ENCODE data around the gene RPL41.

RPL41 gene

DNA sequence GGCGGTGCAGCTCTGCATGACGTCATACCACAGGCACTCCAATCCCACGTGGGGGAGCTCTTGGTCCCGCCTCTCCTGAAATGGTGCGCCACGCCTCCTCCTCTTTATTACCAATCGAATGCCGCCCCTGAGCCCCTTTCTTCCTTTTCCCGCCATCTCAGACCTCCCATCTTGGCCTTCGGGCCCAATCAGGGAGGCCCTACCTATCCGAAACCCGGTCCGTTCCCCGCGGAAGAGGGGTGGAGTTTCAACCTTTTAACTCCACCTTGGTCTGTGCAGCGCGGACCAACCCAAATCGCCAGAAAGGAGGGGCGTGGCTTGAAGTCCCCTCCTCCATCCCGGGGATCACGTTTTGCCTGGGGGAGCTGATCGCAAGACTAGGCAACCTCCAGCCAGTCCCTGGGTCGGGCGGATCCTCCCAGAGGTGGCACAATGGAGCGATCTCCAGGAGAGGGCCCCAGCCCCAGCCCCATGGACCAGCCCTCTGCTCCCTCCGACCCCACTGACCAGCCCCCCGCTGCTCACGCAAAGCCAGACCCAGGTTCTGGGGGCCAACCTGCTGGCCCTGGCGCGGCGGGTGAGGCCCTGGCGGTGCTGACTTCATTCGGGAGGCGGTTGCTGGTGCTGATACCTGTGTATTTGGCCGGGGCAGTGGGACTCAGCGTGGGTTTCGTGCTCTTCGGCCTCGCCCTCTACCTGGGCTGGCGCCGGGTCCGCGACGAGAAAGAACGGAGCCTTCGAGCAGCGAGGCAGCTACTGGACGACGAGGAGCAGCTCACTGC is 11.6 kb downstream of the RPL41 start, which contains the start of gene ESYT1:
TSS of gene ESYT1 (plus strand) at position 380 of the 782 bp plus-strand sequence. CDS start at position 433, 53 bp downstream.
- peak; percentile 100 for DNase-seq (ENCODE audit: low spot score)

DNA sequence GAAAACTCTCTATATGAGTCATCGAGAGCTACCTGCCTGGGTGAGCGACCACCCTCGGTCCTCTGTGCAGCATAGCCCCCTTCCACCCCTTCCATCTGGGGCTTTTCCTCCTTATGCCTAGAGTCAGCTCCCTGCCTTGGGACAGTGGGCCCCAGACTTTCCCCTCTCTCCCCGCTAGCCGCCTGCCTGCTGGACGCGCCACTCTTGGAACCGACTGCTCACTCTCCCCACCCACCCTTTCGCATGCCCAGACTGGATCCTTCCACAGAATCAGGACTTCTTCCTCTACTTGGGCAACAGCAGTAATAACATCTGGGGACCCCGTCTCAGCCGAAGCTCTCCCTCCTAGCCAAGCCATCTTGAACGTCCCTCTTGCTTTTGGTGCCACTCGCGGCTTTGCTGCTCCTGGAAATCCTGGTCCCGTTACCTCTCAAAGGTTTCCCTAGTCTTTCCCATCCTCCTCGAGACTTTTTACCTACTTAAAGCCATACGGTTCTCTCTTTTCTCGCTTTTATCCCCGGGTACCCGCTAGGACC is 12.3 kb downstream of the RPL41 start:
- peak; percentile 36 for DNase-seq (ENCODE audit: low spot score)

DNA sequence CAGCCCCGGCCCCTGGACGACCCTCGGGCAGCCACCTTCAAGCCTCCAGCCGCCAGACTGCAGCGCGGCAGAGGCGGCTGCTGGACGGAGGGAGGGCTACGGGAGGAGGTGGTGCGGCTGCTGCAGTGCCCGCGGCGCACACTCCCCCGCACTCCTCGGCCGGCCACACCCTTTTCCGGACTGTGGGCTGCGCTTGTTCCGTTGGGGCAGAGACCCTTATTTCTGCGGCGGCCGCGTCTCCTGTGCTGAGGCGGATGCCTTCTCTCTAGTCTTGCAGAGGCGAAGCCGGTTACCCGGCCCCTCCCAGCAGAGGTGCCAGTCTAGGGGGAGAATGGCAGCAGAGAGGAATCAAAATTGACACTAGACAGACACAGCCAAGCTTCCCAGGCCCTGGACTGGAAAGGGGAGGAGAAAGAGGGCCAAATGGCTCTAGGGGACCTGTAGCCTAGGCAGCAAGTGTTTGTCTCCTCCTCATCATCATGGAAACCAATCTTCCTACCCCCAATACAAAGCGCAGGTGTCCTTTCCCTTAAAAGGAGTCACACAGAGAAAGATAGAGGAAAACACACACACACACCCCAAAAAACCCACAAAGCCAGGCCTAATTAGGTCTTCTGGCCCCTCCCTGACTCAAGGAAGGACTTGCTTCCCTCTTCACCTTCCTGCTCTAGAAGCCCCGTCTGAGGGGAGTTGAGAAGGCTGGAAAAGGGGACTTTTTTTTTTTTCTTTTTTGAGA is 12.9 kb downstream of the RPL41 start:
- DNase-seq (ENCODE audit: low spot score) = peak; percentile 81

DNA sequence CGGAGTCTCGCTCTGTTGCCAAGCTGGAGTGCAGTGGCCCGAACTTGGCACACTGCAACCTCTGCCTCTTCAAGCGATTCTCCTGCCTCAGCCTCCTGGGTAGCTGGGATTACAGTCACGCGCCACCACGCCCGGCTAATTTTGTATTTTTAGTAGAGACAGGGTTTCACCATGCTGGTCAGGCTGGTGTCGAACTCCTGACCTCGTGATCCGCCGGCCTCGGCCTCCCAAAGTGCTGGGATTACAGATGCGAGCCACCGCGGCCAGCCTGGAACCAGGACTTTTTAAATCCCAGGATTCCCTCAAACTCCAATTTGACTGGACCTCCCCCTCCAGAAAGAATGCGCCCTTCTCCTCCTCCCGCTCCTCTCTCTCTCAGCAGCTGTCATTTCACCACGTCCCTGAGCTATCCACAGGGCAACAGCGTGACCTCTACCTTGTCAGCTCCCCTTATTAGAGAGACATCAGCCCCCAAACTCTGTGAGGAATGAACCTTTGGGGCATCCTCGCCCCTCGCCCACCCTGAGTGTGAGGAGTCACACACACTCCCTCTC is 13.6 kb downstream of the RPL41 start:
- no peak for DNase-seq (ENCODE audit: low spot score)

DNA sequence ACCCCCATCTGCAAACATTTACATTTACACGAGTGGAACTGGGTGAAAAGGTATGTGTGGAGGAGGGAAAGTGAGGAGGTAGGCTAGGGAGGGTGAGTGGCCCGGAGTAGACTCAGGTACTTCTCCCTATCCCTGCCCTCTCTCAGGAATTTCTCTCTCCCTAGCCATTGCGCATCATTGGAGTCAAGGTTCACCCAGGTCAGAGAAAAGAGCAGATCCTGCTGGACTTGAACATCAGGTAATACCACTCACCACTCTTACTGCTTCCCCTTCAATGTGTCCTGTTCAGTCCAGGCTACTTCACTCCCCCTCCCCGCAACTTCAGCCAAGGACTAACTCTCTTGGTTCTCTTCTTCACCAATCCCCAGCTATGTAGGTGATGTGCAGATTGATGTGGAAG is 14.4 kb downstream of the RPL41 start:
- no peak for DNase-seq (ENCODE audit: low spot score)

DNA sequence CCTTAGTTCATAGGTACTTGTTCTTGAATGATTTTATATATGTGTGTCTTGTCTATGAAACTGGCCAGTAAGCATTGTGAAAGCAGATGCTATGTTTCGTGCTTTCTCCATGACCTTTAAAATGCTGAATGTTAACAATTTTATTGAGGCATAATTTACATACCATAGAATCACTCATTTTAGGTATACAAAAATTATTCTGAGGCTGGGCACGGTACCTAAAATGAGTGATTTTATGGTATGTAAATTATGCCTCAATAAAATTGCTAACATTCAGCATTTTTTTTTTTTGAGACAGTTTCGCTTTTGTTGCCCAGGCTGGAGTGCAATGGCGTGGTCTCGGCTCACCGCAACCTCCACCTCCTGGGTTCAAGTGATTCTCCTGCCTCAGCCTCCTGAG is 18.5 kb downstream of the RPL41 start:
- no peak for DNase-seq (ENCODE audit: low spot score)

DNA sequence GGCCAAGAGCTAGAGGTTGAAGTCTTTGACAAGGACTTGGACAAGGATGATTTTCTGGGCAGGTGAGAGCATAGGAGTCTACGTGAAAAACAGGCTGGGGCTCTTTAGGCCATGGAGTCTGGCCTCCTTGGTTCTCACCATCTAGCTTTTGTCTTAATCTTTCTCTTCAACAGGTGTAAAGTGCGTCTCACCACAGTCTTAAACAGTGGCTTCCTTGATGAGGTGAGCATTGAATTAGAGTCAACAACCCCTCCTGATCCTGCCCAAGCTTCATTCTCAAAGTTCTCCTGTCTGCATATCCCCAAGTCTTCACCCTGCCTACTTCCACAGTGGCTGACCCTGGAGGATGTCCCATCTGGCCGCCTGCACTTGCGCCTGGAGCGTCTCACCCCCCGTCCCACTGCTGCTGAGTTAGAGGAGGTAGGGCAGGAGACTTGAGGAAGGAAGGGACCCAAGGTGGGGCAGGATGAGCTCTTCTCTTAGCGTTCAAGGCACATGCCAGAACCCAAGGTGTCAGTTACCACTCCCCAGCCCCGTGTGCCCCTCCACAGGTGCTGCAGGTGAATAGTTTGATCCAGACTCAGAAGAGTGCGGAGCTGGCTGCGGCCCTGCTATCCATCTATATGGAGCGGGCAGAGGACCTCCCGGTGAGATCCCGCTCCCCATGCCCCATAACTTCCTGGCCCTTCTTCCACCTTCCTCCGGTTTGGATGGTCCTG is 21.6 kb downstream of the RPL41 start:
- no peak for DNase-seq (ENCODE audit: low spot score)

DNA sequence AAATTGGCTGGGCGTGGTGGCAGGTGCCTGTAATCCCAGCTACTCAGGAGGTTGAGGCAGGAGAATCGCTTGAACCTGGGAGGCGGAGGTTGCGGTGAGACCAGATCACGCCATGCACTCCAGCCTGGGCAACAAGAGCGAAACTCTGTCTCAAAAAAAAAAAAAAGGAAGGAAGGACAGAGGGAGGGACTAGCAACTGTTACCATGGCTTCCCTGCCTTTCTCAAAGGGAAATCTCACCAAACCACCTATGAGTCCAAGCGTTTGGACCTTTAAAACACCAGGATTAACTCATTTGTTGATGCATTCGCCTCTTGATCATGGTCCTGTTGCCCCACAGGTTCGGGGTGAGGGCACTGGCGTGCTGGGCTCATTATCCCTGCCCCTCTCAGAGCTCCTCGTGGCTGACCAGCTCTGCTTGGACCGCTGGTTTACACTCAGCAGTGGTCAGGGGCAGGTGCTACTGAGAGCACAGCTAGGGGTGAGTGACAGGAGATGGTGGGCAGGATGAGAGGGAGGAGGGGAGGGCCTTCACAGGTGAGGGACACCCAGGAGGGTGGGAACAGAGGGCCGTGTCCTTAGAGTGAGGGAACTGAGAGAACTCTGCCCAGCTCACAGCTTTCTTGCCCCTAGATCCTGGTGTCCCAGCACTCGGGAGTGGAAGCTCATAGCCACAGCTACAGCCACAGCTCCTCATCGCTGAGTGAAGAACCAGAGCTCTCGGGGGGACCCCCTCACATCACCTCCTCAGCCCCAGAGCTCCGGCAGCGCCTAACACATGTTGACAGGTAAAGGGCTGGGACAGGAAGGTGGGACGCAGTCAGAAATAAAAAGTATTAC is 25.7 kb downstream of the RPL41 start:
- no peak for DNase-seq (ENCODE audit: low spot score)

DNA sequence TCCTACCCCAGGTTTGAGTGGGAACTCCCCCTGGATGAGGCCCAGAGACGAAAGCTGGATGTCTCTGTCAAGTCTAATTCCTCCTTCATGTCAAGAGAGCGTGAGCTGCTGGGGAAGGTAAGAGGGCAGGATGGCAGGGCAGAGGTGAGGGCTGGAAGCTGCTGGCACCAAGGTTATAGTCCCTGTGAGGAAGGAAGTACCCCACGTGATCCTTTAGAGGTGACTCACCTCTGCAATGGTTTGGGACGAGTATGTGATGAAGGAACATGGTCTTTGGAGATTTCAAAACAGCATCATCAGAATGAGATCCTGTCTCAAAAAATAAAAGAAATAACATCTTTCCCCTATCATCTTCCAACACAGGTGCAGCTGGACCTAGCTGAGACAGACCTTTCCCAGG is 26.8 kb downstream of the RPL41 start:
- DNase-seq (ENCODE audit: low spot score) = no peak

DNA sequence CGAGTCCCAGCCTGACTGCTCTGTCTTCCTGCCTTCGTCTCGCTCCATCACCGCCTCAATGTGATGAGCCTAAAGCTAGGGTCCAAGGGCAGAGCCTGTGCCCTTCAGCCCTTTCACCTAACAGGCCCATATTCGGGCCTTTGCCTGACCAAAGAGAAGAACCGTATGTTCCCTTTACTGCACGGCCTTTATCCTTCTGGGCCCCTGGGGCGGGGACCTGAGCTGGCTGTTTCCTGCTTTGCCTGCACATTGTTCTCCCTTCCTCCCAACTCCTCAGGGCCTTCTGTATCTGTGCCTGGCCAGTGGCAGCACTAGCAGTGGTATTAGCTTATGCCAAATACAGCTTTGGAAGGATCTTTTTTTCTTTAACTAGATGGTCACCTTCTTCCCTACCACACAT is 27.4 kb downstream of the RPL41 start:
- DNase-seq (ENCODE audit: low spot score) = no peak

DNA sequence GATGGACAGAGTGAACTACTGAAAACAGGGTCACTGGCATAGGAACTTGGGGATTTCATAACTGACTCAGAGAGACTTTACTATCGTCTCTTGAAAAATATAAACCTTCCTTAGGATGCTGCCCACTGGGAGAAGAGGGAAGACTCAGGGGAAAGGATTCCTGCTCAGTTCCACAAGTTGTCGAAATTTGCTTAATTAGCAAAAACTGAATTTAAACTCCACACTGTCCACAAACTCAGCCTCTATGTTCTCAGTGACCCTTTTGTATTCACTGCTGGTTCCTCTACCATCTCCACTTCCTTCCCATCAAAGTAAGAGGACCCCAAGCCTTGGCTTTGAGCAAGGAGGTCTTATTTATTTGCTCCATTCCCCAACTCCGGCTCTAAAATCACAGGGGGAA is 28.8 kb downstream of the RPL41 start:
- DNase-seq (ENCODE audit: low spot score) = no peak

DNA sequence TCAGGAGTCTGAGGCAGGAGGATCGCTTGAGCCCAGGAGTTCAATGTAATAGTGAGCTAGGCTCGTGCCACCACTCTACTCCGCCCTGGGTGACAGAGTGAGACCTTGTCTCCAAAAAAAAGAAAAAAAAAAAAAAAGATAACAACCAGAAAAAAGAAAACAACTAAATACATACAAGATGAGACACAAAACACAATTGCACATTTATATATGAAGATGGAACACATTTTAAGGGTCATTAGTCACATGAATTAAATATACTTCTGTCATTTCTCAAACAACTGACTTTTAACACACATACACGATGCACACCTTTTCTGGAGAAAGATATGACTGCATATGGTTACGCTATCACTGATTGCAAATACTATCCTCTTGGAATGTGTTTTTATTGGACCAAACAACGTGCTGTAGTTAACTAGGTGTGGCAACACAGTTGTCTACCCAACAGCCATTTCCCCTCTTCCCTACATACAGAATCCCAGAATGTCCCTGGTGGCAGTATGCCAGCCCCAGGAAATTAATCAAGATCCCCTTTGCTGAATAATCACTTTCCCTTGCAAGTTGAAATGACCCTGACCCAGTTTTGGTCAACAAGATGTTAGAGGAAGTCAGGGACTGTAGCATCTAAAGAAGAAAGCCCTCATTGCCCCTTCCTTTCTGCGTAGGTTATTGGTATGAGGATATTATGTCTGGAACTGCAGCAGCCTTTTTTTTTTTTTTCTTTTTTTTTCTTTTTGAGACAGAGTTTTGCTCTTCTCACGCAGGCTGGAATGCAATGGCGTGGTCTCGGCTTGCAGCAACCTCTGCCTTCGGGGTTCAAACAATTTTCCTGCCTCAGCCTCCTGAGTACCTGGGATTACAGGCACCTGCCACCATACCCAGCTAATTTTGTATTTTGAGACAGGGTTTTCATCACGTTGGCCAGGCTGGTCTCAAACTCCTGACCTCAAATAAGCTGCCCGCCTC is 30.3 kb downstream of the RPL41 start:
- DNase-seq (ENCODE audit: low spot score) = no peak

DNA sequence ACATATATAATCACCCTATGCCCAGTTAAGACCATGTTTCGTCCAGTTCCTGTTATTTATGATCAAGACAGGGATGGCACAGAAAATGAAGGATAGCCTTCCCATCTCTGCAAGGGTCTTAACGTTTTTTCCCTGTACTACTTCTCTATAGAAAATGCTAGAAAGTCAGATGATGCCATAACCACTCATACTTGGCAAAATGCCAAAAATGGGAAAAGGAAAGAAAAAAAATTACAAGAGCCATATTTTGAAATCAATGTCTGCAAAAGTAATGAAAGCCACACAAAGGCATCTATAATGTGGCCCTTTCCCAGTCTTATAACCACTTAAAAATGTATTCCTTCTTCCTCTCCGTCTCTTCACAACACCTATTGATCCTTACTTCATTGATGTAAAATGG is 34.1 kb downstream of the RPL41 start:
- no peak for DNase-seq (ENCODE audit: low spot score)

DNA sequence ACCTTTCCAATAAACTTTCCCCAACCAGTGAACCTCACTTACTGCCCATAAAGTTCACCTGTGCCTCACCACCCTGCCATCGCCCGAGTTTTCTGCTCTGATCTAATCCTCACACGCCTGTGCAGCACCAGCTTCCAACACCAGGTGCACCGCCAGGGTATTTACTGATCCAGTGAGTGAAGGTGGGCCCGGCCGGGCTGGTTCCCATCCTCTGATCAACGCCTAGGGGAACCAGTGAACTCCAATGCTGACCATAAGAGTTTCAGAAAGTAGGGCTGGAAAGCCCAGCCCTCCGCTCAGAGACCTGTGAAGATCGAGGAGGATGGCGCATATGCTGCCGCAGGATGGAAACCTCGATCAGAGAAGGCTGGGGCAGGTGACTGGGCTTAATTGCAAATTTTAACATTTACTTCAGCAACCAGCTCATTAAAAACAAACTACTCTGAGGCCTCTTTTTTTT is 35.3 kb downstream of the RPL41 start:
- DNase-seq (ENCODE audit: low spot score) = peak; percentile 84

DNA sequence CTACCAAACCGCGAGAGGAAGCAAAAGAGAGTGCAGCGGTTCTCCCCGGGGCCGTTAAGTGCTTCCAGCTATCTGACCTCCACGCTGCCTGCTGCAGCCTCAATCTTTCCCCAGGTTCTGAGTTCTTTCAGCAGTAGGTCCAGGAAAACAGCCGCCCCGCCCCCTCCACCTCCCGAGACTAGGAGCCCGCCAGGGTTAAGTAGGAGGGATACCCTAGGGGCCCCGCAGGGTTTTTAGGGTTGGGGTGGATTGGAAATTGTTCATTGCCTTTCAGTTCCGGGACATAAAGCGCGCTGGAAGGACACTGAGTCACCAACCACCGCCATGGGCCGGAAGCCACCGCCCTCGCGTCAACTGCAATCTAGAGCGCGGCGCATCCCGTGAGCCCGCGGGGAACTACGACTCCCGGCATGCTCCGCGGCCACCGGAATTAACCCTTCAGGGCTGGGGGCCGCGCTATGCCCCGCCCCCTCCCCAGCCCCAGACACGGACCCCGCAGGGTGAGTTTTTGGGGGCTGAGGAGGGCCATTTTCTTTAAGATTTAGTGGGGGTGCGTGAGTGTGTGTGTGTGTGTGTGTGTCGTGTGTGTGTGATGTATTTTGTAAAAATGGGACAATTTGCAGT is 35.8 kb downstream of the RPL41 start, which contains the start of gene MYL6B:
TSS of gene MYL6B (plus strand) at position 456 of the 624 bp plus-strand sequence. CDS start 1,332 bp downstream, outside the sequence.
- peak; percentile 95 for DNase-seq (ENCODE audit: low spot score)

DNA sequence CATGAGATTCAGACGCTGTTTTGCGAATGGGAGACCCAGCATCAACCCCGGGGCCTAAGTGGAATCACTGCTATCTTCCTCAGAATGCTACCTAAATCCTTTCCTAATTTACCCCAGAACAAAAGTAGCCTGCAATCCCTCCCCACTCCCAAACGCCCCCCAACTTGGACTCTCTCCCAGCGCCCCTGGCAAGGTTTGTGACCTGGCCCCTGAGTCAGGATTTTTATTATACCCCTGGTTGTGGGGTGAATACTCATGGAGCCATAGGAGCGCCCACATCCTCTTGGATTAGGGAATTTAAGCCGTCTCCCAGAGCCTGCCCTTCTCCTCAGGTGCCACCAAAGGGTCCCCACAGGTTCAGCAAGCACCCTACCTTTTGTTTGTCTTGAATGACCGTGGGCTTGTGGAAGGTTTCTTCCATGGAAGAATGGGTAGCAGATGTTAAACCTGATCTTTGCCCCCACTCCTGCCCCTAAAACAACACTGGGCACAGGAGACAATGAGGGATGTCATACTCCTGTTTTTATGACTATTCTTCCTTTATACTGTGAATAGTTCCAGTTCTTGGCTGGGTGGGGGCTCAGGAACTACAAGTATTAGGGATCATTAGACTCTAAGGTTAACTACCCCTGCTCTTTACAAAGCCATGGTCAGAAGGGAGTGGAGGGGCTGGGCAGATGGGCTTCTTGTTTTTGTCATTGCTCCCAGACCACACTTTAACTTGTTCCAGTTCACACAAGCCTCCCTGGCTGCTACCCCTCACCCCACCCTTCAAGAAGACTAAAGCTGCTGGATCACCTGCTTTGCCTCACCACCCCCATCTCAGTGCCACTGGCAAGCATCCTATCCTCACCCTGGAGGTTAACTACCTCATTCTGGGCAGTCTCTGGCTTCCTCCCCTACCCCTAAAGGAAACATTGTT is 36.6 kb downstream of the RPL41 start:
- no peak for DNase-seq (ENCODE audit: low spot score)

DNA sequence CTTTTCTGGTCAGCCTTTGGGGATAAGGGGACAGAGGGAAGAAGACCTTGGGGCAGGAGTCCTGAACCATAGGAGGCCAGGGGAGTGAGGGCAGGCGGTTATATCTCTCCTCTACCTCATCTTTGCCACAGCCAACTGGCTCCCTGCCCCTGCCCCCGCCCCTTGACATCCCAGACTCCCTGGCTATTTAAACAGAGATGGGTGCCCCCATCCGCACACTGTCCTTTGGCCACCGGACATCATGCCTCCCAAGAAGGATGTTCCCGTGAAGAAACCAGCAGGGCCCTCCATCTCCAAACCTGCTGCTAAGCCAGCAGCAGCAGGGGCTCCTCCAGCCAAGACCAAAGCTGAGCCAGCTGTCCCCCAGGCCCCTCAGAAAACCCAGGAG is 37.2 kb downstream of the RPL41 start:
- no peak for DNase-seq (ENCODE audit: low spot score)

DNA sequence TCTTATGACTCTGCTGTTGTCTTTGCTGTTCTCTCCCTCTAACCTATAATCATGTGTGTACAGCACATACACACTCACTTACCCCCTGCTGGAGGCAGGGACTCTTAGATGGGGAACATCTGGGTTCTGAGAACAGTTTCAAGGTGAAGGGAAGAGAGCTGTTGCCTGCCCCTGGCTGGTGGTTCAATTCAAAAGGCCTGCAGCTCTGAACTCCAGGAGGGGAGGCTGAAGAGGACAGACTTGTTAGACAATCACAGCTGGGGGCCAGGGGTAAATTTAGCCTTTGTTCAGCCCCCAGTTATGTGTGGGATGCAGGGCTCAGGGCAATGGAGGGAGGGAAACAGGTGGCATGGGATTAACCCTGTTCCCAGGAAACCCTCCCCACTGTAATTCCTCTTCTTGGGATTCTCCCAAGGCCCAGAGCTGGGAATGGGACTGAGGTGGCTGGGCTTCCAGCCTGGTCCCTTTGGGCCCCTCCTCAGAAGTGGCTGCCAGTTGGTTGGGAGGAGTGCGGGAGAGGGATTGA is 37.9 kb downstream of the RPL41 start:
- peak; percentile 49 for DNase-seq (ENCODE audit: low spot score)
